GM21825 (cell line): ENCODE measurements around the gene PHACTR3.

Experiments used
- ATAC-seq: cut with Tn5 transposase; IDR thresholded peaks from one replicate; pipeline ENCODE4 v1.9.1; 2021; ENCODE audit warnings: mild to moderate bottlenecking, moderate library complexity; ENCODE audit not compliant: unreplicated experiment

The PHACTR3 gene

DNA sequence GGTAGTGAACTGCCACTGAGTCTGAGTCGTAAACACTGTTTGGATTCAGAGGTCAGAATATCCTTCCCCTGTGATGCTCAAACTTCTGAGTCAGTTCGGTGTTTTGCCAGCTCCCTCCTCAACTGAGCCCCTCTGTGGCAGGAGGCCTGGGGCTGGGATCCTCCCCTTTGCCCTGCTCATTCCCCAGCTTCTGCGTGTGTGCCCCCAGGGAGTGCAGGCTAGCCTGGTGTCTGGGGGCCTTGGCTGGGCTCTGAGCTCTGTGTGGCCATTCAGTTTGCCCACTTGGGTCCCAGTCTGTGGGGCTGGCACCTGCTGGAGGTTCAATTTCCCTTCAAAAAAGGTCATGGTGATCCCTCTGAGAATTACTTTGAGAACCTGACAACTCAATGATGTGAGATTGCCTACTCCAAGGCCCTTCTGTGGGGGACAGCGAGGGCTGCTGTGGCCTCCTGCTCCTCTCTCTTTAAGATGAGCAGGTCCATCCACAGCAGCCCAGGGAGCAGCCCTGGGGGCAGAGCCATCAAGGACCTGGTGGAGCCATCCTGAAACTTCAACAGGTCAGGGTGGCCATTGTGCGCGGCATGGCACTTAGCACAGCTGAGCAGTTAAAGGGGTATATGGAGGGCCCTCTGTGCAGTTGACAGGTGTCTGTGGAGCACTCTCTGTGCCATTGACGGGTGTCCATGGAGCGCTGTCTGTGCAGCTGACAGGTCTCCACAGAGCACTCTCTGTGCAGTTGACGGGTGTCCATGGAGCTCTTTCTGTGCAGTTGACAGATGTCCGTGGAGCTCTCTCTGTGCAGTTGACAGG, 181.9 kb downstream of the PHACTR3 start:
- no peak for ATAC-seq

DNA sequence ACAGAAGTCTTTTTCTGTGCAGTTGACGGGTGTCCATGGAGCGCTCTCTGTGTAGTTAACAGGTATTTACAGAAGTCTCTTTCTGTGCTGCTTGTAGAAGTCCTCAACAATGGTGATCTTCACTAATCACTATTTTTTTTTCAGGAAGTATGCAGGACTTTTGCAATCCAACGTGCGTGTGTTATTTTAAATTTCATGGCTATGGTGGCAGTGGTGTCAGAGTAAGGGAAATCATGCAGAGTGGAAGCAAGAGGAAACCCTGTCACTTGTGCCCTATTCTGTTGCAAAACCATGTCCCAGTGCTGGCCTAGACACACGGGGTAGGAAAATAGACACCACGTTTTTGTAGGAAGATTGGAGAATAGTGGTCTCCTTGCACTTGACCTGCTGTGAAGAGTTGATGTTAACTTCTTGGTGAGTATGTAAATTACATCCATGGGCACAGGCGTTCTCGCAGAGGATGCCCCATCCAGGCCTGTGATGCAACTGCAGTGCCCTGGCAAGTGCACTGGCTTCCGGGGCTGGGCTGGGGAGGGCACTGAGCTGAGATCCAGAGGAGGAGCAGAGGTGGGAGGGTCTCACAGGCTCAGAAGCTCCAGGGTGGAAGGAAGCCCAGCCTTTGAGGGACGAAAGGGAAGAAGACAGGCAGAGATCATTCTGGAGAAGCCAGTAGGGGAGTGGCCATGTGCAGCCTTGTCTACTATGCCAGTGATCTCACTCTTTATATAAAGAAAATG, 182.6 kb downstream of the PHACTR3 start:
- ATAC-seq = no peak

- ATAC-seq = no peak
Measured at GRCh38 chr20:59787538-59787890, 183.2 kb downstream of the PHACTR3 start.

DNA sequence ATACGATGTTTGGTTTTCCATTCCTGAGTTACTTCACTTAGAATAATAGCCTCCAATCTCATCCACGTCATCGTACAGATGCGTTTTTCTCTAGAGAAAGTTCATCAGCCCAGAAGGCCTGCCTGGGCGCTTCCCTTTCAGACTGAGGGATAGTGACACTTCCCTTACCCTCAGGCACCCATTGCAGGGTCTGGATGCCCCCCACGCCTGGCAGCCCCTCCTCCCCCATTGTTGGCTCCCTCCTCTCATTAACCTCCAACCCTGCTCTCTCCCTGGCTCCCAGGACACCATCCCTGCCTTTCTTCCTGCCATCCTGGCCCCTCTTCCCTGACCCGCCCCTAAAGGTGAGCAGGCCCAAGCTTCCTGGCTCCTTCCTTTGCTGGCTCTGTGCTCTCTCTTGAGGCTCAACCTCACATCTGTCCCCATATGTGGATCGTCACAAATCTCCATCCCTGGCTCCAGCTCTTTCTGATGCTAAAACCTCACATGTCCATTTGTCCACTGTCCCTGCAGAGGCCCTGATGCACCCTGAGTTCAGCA, 183.9 kb downstream of the PHACTR3 start:
- ATAC-seq = no peak

GRCh38 chr20:59788811-59789397, 184.6 kb downstream of the PHACTR3 start:
- ATAC-seq = no peak

GRCh38 chr20:59789686-59790085, 185.3 kb downstream of the PHACTR3 start:
- no peak for ATAC-seq

DNA sequence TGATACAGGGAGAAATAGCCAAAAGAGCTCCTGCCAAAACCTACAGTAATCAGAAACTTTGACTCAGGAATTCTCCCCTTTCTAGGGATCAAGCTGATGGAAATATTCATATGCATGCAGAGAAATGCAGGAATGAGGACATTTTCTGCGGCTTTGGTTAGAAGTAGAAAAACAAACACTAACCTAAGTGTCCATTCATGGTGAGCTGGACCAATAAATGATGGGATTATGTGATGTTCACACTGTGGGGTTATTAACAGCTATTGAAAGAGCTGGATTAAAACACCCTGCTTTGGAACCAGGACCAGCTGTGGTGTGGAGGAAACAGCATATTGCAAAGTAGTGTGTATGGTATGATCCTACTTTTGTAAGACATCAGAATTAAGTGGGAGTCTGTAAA, 186.0 kb downstream of the PHACTR3 start:
- ATAC-seq = no peak

DNA sequence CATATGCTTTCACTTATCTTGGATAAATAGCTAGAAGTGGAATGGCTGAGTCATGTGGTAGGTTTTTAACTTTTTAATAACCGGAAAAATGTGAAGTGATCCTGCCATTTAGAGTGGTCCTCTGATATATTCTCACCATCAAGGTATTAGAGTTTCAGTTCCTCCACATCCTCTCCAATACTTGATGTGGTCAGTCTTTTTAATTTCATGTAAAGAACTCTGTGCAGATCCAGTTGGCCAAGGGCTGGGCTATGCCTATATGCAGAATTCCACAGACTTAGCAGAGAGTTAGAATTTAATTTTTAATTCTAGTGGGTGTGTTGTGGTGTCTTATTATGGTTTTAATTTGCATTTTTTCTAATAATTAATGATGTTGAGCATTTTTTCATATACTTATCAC, 188.0 kb downstream of the PHACTR3 start:
- no peak for ATAC-seq

DNA sequence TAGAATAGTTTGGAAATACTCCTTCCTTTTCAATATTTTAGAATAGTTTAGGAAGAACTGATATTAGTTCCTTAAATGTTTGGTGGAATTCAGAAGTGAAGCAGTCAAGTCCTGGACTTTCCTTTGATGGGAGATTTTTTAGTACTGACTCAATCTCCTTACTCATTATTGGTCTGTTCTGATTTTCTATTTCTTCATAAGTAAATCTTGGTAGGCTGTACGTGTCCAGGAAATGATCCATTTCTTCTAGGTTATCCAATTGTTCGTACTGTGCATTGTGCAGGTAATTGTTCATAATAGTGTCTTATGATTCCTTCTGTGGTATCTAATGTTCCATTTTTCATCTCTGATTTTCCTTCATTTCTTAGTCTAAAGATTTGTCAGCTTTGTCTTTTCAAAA, 190.2 kb downstream of the PHACTR3 start:
- ATAC-seq = no peak

- ATAC-seq = no peak
Measured at GRCh38 chr20:59800309-59800708, 196.0 kb downstream of the PHACTR3 start.

GRCh38 chr20:59802018-59802417, 197.7 kb downstream of the PHACTR3 start:
- ATAC-seq = no peak

DNA sequence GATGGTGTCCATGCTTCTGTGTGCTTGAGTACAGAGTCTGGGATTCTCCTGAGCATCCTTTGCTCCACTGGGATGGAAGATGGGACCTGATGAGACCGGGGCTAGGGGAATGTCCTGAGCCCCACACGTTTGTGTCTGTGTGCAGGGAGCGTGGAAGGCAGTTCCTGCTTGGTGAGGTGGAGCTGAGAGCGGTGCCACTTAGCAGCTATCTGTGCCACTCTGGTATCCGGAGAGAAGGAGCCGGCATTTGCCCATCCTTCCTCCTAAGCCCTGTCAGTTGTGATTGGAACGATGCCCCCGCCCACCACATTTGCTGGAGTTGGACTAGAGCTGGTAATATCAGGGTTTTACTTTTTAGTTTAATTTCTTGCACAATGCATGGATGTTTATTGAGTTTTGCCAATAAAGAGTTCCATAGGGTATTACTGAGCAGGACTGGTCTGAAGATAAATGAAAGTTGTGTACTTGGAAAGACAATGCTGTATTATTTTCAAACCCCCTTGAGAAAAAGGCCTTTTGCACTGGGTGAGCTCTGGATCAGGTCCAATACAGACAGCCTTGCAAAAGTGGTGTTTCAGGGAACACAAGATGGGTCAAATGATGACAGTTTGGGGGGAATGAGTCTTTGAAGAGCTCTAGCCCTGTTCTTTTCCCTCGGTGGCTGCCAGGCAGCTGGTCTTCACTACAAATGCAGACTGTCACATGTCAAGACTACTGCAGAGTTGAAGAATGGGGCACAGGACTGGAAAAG, 198.3 kb downstream of the PHACTR3 start:
- no peak for ATAC-seq

DNA sequence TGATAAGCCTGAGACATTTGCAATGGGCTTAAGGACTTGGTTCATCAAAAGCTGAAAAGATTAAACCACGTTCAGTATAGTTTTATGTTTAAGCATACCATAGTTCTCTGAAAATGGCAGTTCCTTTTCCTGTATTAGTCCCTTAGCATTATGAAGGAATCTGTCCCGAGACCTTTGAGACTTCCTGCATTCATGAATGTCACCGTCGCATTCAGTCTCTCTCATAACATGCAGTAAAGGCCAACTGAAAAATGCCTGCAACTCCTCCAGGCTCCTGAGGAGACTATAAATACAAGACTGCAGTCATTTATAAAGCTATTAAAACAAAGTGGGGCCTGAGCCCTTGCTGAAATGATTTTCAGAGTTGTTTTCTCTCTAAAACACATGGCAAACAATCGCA, 200.0 kb downstream of the PHACTR3 start:
- ATAC-seq = no peak

DNA sequence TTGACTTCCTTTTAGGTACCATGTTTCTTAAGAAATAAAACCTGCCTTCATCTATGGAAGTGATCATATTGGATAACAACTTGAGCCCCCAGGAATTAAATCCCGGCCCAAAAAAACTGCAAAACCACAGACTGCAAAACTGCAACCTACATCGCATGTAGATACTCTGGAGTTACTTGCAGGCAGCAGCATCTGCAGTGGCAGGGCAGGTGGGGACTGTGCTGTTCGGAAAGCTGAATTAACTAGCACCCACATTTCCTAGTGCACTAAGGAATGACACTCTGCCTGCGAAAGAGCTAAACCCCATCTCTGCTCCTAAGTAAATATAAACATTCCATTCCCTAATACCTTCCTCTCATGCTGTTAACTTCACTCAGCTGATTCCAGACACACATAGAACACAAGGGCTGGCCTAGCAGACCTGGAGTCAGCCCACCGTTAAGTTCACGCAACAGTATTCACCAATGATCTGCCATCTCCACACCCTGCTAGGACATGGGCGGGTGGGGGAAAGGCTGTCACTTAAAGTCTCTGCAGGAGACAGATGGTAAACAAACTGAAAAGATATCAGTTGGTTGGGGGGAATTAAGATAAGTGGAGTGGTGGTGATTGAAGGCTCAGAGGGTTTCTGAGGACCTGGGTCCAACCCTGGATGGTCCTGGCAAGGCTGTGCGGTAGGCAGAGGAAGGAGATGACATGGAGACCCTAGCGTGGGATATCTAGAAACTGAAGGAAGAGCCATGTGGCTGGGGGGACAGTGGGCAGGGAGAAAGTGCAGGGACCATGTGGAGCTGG, 200.7 kb downstream of the PHACTR3 start:
- ATAC-seq = no peak

- no peak for ATAC-seq
Measured at GRCh38 chr20:59805786-59806577, 201.6 kb downstream of the PHACTR3 start.

DNA sequence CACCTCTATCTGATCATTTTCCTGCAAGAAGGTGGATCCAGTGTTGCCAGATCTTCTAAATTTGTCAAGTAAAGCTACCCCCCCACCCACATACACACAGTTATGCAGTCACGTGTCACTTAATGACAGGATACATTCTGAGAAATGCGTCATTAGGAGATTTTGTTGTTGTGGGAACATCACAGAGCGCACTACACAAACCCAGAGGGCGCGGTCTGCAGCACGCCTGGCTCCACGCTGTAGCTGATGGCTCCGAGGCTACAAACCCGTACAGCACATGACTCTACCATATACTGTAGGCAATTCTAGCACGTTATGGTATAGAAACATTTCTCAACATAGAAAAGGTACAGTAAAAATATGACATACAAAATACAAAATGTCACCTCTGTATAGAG, 202.2 kb downstream of the PHACTR3 start:
- no peak for ATAC-seq

DNA sequence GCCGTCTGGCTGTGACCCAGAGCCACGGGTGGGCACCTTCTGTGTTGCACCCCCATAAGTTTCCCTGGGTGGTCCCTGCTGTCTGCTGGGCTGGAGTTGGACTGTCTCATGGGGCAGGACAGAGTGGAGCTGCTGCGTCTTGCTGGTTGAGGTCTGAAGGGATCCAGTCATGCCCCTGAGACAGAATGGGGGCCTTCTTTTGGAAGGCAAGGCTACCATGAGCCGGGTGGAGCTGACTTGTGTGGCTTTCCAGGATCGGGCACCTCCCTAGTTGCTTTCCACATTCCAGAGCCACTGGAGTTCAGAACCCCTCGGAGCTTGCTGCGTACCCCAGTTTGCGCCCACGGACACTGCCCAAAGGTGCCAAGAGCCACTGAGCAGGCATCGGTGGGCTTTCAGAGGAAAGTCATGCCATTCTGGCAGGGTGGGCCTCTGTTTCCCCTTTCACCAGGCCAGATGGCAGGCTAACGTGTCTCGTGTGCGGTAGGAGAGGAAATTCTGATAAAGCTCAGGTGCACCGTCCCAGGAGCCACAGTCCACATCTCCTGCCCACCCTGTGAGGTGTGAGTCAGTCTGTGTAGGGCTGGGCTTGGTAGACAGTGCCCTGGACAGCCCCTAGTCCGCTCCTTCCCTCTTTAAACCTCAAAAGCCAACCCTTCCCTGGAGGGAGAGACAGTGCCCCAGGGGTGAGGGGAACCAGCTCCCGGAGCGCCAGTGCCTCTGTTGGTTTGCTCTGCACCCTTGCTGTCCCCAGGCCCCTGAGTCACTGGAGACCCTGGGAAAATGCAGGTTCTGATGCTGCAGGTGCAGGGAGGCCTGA, 203.8 kb downstream of the PHACTR3 start:
- ATAC-seq = no peak

- ATAC-seq = no peak
Measured at GRCh38 chr20:59808729-59809381, 204.5 kb downstream of the PHACTR3 start.
